AG04450 (cell line): ENCODE results near the gene KCNQ4. TPM values are rescaled to one million over a fixed set of nuclear protein-coding genes. Genes with fewer than 3 reads are reported as not detected.

Source experiments
- CTCF ChIA-PET: fragments of 300-600, 350-600 bp; formaldehyde crosslinking; extraction: SDS; loops from one replicate; lab custom pipeline; 2022; ENCODE audit warnings: antibody characterized with exemption, inconsistent platforms; lab: Charles Lee
- POLR2A ChIA-PET: fragments of 350-600 bp; formaldehyde crosslinking; extraction: SDS; loops from one replicate; lab custom pipeline; 2021; ENCODE audit warnings: antibody characterized with exemption, inconsistent platforms; lab: Yijun Ruan, JAX
- DNase-seq: peaks from one replicate; pipeline ENCODE4 v3.0.0-alpha.2; 2011; ENCODE audit warnings: low read depth, low spot score
- H3K27ac ChIP-seq: one replicate; pipeline ENCODE4 v1.5.1; 2012; ENCODE audit warnings: low read depth, low read length, control low read depth
- H3K27me3 ChIP-seq: one replicate; pipeline ENCODE4 v1.6.0; 2012; ENCODE audit warnings: low read length; ENCODE audit not compliant: control insufficient read depth, insufficient read depth
- H3K4me3 ChIP-seq: 2 replicates; pipeline ENCODE4 v1.5.1; 2011; ENCODE audit warnings: mild to moderate bottlenecking, low read depth, low read length, control low read depth
- H3K9me3 ChIP-seq: 2 replicates; pipeline ENCODE4 v1.5.1; 2012; ENCODE audit warnings: low read length; ENCODE audit not compliant: control insufficient read depth, insufficient read depth
- CTCF ChIP-seq: IDR thresholded peaks from 2 replicates; pipeline ENCODE4 v1.5.1; 2011; ENCODE audit warnings: low read depth, low read length, control low read depth, inconsistent platforms
- polyA plus RNA-seq: library from polyadenylated mRNA; depleted of rRNA; stranded (reverse); fragments of >200 nt; gene quantifications from 2 replicates; pipeline ENCODE4 v1.2.3, GENCODE V29; 2011

The KCNQ4 gene
- polyA plus RNA-seq, 1 experiment: not detected

DNA sequence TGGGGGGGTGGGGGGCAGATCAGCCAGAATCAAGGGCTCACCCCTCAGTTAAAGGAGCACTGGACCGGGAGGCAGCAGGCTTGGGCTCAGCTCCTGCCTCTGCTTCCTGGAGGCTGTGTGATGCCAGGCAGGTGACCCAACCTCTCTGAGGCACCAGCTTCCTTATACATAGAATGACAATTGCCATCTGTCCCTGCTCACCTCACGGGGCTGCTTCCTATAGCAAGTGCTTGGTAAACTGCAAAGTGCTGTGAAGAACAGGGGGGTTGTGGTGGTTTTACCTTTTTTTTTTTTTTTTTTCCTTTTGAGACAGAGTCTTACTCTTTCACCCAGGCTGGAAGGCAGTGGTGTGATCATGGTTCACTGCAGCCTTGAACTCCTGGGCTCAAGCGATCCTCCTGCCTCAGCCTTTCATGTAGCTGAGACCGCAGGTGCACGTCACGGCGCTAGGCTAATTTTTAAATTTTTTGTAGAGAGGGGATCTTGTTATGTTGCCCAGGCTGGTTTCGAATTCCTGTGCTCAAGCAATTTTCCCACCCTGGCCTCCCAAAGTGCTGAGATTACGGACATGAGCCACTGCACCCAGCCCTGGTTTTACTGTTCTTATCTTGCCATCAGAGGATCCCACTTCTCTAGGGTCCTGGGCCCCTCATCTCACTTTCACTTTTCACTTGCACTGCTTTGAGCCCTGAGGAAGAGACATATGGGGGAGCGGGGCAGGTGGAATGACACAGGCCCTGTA lies 11.6 kb downstream of the KCNQ4 start:
- Histone ChIP-seq H3K4me3 (no peak overlapping the region), H3K27ac (no peak overlapping the region), H3K9me3 (no peaks in the 10 kb centered on the region), H3K27me3 (peaks cover 42% of the 10 kb centered on the region)
- no peak for TF ChIP-seq CTCF
- POLR2A ChIA-PET: no interaction called here
- CTCF ChIA-PET: interaction anchor here (0.7 to 0.9 kb wide), 3 partner anchors 15 to 108 kb away, joined by 3 to 9 read pairs (median 4); no protein-coding TSS in a partner anchor
- no peak for DNase-seq

- ChIA-PET CTCF (interaction anchor here (0.7 to 1.6 kb wide), 2 partner anchors 21 to 107 kb away, joined by 6 to 9 read pairs; no protein-coding TSS in a partner anchor), POLR2A (no interaction called here)
- no peak for DNase-seq
- Histone ChIP-seq H3K4me3 (no peak overlapping the region), H3K27ac (no peak overlapping the region), H3K9me3 (no peaks in the 10 kb centered on the region), H3K27me3 (peaks cover 35% of the 10 kb centered on the region)
- TF ChIP-seq CTCF: no peak
Observed at GRCh38 chr1:40795811-40796586, 12.4 kb downstream of the KCNQ4 start.

- no peak for DNase-seq
- no peak overlapping the region for H3K4me3 ChIP-seq
- CTCF ChIA-PET: interaction anchor here (0.9 to 1.6 kb wide), 3 partner anchors 22 to 155 kb away, joined by 3 to 6 read pairs (median 5); no protein-coding TSS in a partner anchor
- H3K27ac ChIP-seq: no peak overlapping the region
- POLR2A ChIA-PET: no interaction called here
- TF ChIP-seq CTCF: no peak
- no peaks in the 10 kb centered on the region; the same call in 1 of the 2 replicates for H3K9me3 ChIP-seq
- peaks cover 26% of the 10 kb centered on the region for H3K27me3 ChIP-seq
Observed at GRCh38 chr1:40796939-40797667, 13.5 kb downstream of the KCNQ4 start.

DNA sequence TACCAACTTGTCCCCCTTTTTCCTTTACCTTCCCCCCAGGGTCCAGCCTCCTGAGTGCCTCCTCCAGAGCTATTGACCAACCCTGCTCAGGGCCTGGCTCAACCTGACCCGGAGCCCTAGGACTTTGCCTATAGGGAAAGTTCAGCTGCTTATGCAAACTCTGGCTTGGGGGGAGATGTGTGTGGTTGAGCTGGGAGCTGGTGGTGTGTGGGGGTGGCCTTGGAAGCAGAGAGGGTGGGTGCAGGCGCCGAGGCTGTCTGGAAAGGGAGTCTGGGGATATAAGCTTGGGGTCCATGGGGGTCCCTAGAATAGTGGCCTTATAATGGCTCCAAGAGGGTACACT lies 14.1 kb downstream of the KCNQ4 start:
- no peak overlapping the region for H3K4me3 ChIP-seq
- DNase-seq: no peak
- no peak overlapping the region for H3K27ac ChIP-seq
- peaks cover 3% of the 10 kb centered on the region; the same call in 1 of the 2 replicates for H3K9me3 ChIP-seq
- ChIA-PET POLR2A (no interaction called here), CTCF (interaction anchor here (0.9 to 1.6 kb wide), 3 partner anchors 23 to 155 kb away, joined by 3 to 6 read pairs (median 5); no protein-coding TSS in a partner anchor)
- TF ChIP-seq CTCF: no peak
- peaks cover 23% of the 10 kb centered on the region for H3K27me3 ChIP-seq
